GM19193 (cell line): ENCODE results near the gene PIGS.

ENCODE experiments used
- POLR2A ChIP-seq: IDR thresholded peaks from 4 replicates; pipeline ENCODE4 v1.6.1; 2011; ENCODE audit not compliant: insufficient read depth, insufficient read length; ENCODE audit errors: extremely low read depth

The PIGS gene

GRCh38 chr17:28508211-28508724 lies 63.1 kb downstream of the PIGS start:
- TF ChIP-seq POLR2A: no peak

GRCh38 chr17:28507567-28508203 lies 63.6 kb downstream of the PIGS start:
- TF ChIP-seq POLR2A: no peak

GRCh38 chr17:28506763-28507487 lies 64.4 kb downstream of the PIGS start:
- no peak for TF ChIP-seq POLR2A

DNA sequence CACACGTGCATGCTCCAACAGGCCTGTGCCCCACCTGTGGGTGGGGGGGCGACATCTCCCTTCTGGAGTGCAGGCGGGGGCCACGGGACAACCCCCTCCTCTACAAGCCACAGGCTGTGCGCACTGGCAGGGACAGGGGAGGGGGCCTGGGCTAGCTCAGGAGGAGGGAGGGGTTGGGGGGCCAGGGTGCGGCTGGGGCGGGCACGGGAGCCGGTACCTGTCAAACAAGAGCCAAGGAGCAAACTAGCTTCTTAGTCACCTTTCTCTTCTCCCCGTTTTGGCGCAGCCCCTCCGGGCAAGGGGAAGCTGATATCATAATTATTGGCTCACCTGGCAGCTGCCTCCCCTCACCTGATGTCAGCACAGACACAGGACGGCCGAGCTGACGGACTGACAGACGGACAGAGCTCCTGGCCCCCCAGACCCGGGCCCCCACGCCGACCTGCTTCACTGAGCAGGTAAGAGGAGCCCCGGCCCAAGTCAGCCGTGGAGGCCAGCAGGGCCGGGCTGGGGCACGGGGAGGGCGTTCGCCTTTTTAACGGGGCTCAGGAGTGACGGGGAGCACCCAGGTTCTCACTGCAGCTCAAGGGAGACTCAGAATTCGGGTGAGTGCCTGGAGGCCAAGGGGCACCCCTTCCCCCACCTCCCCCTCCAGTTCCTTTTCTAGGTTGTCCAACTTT lies 65.2 kb downstream of the PIGS start, which contains the start of gene FOXN1:
Gene FOXN1 (plus strand): TSS at position 363 of the 680 bp plus-strand sequence. CDS start 17,622 bp downstream, outside the sequence.
- TF ChIP-seq POLR2A: no peak

- no peak for TF ChIP-seq POLR2A
These were observed 67.9 kb downstream of the PIGS start for GRCh38 chr17:28503420-28503819.
